ENCODE measurements around the gene FXYD2. TPM values are rescaled to one million over a fixed set of nuclear protein-coding genes. Genes with fewer than 3 reads are reported as not detected.

The FXYD2 gene
- total and polyA plus RNA-seq, 2 of the 13 experiments (the other 11 are each of a cell fraction or from before 2014, with no cell fraction given): 45.9 to 106 TPM

GRCh38 chr11:117816151-117816741 is 8.3 kb downstream of the FXYD2 start (continued):
- no peak for TF ChIP-seq ZNF281 (CRISPR knock-in tag; IDR thresholded peaks at IDR 0.05; ENCODE audit: borderline replicate concordance)
- TF ChIP-seq TEAD3 (CRISPR knock-in tag; optimal IDR thresholded peaks at IDR 0.05; ENCODE audit: borderline replicate concordance): peak; percentile 51
- no peak for TF ChIP-seq NFKB2 (CRISPR knock-in tag; IDR thresholded peaks at IDR 0.05; ENCODE audit: borderline replicate concordance)
- TF ChIP-seq ZNF501 (CRISPR knock-in tag; IDR thresholded peaks at IDR 0.05): no peak
- TF ChIP-seq ZNF432 (CRISPR knock-in tag; IDR thresholded peaks at IDR 0.05; ENCODE audit: borderline replicate concordance): no peak
- no peak; the same call in 1 of the 2 replicates for TF ChIP-seq ZNF232 (CRISPR knock-in tag; IDR thresholded peaks at IDR 0.05; ENCODE audit: borderline replicate concordance)
- no peak for TF ChIP-seq ZNF879 (CRISPR knock-in tag; IDR thresholded peaks at IDR 0.05)
- TF ChIP-seq CBX5 (CRISPR knock-in tag; IDR thresholded peaks at IDR 0.05; ENCODE audit: borderline replicate concordance): no peak
- no peak for TF ChIP-seq ZNF660 (CRISPR knock-in tag; IDR thresholded peaks at IDR 0.05; ENCODE audit: borderline replicate concordance, low read depth)
- no peak for TF ChIP-seq CHD2 (IDR thresholded peaks at IDR 0.05; ENCODE audit: low read depth, low read length)
- TF ChIP-seq ZNF510 (CRISPR knock-in tag; IDR thresholded peaks at IDR 0.05; ENCODE audit: low read depth): no peak
- TF ChIP-seq ZBTB20 (CRISPR knock-in tag; IDR thresholded peaks at IDR 0.05; ENCODE audit: borderline replicate concordance, low read depth): peak; percentile 52; the same call in 1 of the 2 replicates
- no peak for TF ChIP-seq ASH2L (IDR thresholded peaks at IDR 0.05; ENCODE audit: insufficient read length, low read depth, low read length)
- peak; percentile 42; the same call in 1 of the 2 replicates for TF ChIP-seq SALL1 (CRISPR knock-in tag; IDR thresholded peaks at IDR 0.05)
- no peak for TF ChIP-seq NCOA1 (CRISPR knock-in tag; IDR thresholded peaks at IDR 0.05)
- TF ChIP-seq ZBTB49 (CRISPR knock-in tag; IDR thresholded peaks at IDR 0.05; ENCODE audit: borderline replicate concordance): no peak
- TF ChIP-seq ZHX2 (IDR thresholded peaks at IDR 0.05; ENCODE audit: low read depth): no peak
- no peak for TF ChIP-seq ZHX2 (CRISPR knock-in tag; IDR thresholded peaks at IDR 0.05; ENCODE audit: borderline replicate concordance)
- TF ChIP-seq NPAS2 (CRISPR knock-in tag; IDR thresholded peaks at IDR 0.05; ENCODE audit: borderline replicate concordance): no peak

All from HepG2 (cell line).